Activated CD4-positive, alpha-beta T cell treated with anti-CD3 and anti-CD28 coated beads for 48 hours (primary cell): ENCODE measurements around the gene PRKCE.

Source experiments
- DNase-seq: peaks from one replicate; pipeline ENCODE4 v3.0.0-alpha.2; 2020

The PRKCE gene

GRCh38 chr2:45763797-45764196 lies 112.3 kb downstream of the PRKCE start:
- no peak for DNase-seq

GRCh38 chr2:45765007-45765727 lies 113.7 kb downstream of the PRKCE start:
- DNase-seq = no peak

GRCh38 chr2:45765728-45766254 lies 114.3 kb downstream of the PRKCE start:
- no peak for DNase-seq

- DNase-seq = no peak
Measured at GRCh38 chr2:45768208-45768607, 116.7 kb downstream of the PRKCE start.

- no peak for DNase-seq
Measured at GRCh38 chr2:45769056-45769455, 117.6 kb downstream of the PRKCE start.

- DNase-seq = no peak
Measured at GRCh38 chr2:45769854-45770576, 118.5 kb downstream of the PRKCE start.

GRCh38 chr2:45770811-45771210 lies 119.3 kb downstream of the PRKCE start:
- no peak for DNase-seq

- no peak for DNase-seq
Measured at GRCh38 chr2:45771261-45771660, 119.8 kb downstream of the PRKCE start.

GRCh38 chr2:45772038-45772437 lies 120.6 kb downstream of the PRKCE start:
- DNase-seq = no peak

GRCh38 chr2:45773909-45774308 lies 122.4 kb downstream of the PRKCE start:
- DNase-seq = no peak

- DNase-seq = no peak
Measured at GRCh38 chr2:45774688-45775244, 123.3 kb downstream of the PRKCE start.

GRCh38 chr2:45776160-45776955 lies 124.9 kb downstream of the PRKCE start:
- no peak for DNase-seq

GRCh38 chr2:45777996-45778719 lies 126.7 kb downstream of the PRKCE start:
- DNase-seq = no peak

GRCh38 chr2:45778720-45779171 lies 127.3 kb downstream of the PRKCE start:
- DNase-seq = peak; percentile 75

GRCh38 chr2:45780541-45781463 lies 129.3 kb downstream of the PRKCE start:
- DNase-seq = no peak

- no peak for DNase-seq
Measured at GRCh38 chr2:45781464-45781811, 130.0 kb downstream of the PRKCE start.

- no peak for DNase-seq
Measured at GRCh38 chr2:45782436-45782835, 131.0 kb downstream of the PRKCE start.

GRCh38 chr2:45782986-45783385 lies 131.5 kb downstream of the PRKCE start:
- no peak for DNase-seq

- peak; percentile 5 for DNase-seq
Measured at GRCh38 chr2:45786030-45786835, 134.8 kb downstream of the PRKCE start.

GRCh38 chr2:45786836-45787357 lies 135.4 kb downstream of the PRKCE start:
- no peak for DNase-seq
